ENCODE data around the gene PTPRCAP. TPM values are rescaled to one million over a fixed set of nuclear protein-coding genes. Genes with fewer than 3 reads are reported as not detected.
A peak's percentile ranks its signal among the peaks of the same experiment; 100 is the strongest.

Gene PTPRCAP
- total and polyA plus RNA-seq, 9 of the 15 experiments (the other 6 are each of a cell fraction or from before 2014, with no cell fraction given): 0.22 to 2.0 (median 1.1) TPM; not detected in 4

DNA sequence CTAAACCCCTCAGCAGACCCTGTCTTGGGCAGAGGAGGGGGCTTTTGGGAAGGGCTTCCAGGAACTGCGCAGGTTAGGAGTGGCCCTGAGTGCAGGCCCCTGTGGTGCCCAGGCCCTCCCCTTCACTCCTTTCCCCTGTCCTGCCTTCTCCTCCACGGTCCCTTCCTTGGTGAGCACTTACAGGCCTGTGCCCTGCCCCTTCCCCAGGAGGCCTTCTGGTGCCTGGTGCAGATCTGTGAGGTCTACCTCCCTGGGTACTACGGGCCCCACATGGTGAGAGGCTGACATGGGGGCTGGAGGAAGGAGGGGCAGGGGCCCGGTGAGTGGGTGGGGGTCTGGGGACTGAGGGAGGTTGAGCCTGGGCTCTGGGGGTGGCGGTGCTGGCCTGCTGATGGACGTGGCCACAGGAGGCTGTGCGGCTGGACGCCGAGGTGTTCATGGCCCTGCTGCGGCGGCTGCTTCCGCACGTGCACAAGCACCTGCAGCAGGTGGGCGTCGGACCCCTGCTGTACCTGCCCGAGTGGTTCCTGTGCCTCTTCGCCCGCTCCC lies 31.0 kb downstream of the PTPRCAP start:
- Histone ChIP-seq H4K20me1 (replicated peaks; ENCODE audit: control insufficient read depth, insufficient read depth, low read length) (no peaks in the 10 kb centered on the region), H3K27me3 (ENCODE audit: control insufficient read depth in 2 of 2, insufficient read depth in 2 of 2, low read length in 2 of 2) (no peaks in the 10 kb centered on the region), H3K4me1 (replicated peaks in 1 of 2; ENCODE audit: control insufficient read depth in 2 of 2, insufficient read depth in 2 of 2, low read length in 2 of 2) (peaks cover 17 to 76% of the 10 kb centered on the region in 2 experiments), H3K9me3 (replicated peaks; ENCODE audit: control insufficient read depth, insufficient read depth, low read depth, low read length) (no peaks in the 10 kb centered on the region), H2AFZ (ENCODE audit: low read depth, low read length) (no peak overlapping the region), H3K36me3 (ENCODE audit: control insufficient read depth, insufficient read depth, low read length) (no peaks in the 10 kb centered on the region), H3K79me2 (ENCODE audit: control insufficient read depth, insufficient read depth, low read length) (0 out of 3 replicates have a peak, but pooled peaks cover under 1% of the 10 kb centered on the region), H3K9me1 (ENCODE audit: control insufficient read depth, insufficient read depth, low read length) (no peaks in the 10 kb centered on the region), H3K9ac (ENCODE audit: insufficient read depth in 1 of 2, low read depth in 2 of 2, low read length in 2 of 2) (peak overlapping the region in 1 of 2 experiments; percentile 79; a peak in 2 of 4 replicates), H3K4me3 (no peak overlapping the region), H3K4me2 (ENCODE audit: insufficient read depth, low read length) (no peak overlapping the region), H3K27ac (ENCODE audit: extremely low read depth, low read depth, low read length) (no peak overlapping the region)
- in situ Hi-C loops (cut with MboI): no loop called here
- intact Hi-C loops (cut with micrococcal nuclease): no loop called here
- DNase-seq (ENCODE audit: extremely low read depth in 1 of 4, low spot score in 3 of 4) (no peak), ATAC-seq (no peak), FAIRE-seq (no peak)
- 66% methylated on average over 11 of the region's 18 CpGs for WGBS (ENCODE audit: insufficient coverage, low coverage, missing lambda C conversion rate)
- no TSS peak for BruUV-seq (replicated peaks)
- POLR2A ChIA-PET: interaction anchor here (0.6 to 1.2 kb wide), 4 partner anchors 10 to 141 kb away, joined by 3 to 7 read pairs (median 4); no protein-coding TSS in a partner anchor
- CTCF ChIA-PET (ENCODE audit: low intra/inter-chr PET ratio): no interaction called here
- TF ChIP-seq, protein P1, sequence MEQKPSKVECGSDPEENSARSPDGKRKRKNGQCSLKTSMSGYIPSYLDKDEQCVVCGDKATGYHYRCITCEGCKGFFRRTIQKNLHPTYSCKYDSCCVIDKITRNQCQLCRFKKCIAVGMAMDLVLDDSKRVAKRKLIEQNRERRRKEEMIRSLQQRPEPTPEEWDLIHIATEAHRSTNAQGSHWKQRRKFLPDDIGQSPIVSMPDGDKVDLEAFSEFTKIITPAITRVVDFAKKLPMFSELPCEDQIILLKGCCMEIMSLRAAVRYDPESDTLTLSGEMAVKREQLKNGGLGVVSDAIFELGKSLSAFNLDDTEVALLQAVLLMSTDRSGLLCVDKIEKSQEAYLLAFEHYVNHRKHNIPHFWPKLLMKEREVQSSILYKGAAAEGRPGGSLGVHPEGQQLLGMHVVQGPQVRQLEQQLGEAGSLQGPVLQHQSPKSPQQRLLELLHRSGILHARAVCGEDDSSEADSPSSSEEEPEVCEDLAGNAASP (IDR thresholded peaks at IDR 0.05): no peak
- no peak for TF ChIP-seq ESRRB (CRISPR knock-in tag; IDR thresholded peaks at IDR 0.05; ENCODE audit: borderline replicate concordance)
- no peak for TF ChIP-seq GATAD2B (IDR thresholded peaks at IDR 0.05; ENCODE audit: borderline replicate concordance)
- no peak for TF ChIP-seq SIN3A (IDR thresholded peaks at IDR 0.05; ENCODE audit: borderline replicate concordance in 2 of 2, control insufficient read depth in 1 of 2, low read depth in 2 of 2, low read length in 2 of 2)
- TF ChIP-seq HDAC2 (IDR thresholded peaks at IDR 0.05): no peak
- no peak for TF ChIP-seq ZZZ3 (IDR thresholded peaks at IDR 0.05)
- TF ChIP-seq MCM2 (IDR thresholded peaks at IDR 0.05; ENCODE audit: low read depth): no peak
- no peak for TF ChIP-seq FOXK1 (CRISPR knock-in tag; IDR thresholded peaks at IDR 0.05; ENCODE audit: borderline replicate concordance)
- TF ChIP-seq FOXA1 (IDR thresholded peaks at IDR 0.05; ENCODE audit: borderline replicate concordance): no peak
- TF ChIP-seq ARID1B (IDR thresholded peaks at IDR 0.05): no peak
- TF ChIP-seq, protein P2, sequence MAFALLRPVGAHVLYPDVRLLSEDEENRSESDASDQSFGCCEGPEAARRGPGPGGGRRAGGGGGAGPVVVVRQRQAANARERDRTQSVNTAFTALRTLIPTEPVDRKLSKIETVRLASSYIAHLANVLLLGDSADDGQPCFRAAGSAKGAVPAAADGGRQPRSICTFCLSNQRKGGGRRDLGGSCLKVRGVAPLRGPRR (CRISPR knock-in tag; IDR thresholded peaks at IDR 0.05): no peak
- TF ChIP-seq, protein P3, sequence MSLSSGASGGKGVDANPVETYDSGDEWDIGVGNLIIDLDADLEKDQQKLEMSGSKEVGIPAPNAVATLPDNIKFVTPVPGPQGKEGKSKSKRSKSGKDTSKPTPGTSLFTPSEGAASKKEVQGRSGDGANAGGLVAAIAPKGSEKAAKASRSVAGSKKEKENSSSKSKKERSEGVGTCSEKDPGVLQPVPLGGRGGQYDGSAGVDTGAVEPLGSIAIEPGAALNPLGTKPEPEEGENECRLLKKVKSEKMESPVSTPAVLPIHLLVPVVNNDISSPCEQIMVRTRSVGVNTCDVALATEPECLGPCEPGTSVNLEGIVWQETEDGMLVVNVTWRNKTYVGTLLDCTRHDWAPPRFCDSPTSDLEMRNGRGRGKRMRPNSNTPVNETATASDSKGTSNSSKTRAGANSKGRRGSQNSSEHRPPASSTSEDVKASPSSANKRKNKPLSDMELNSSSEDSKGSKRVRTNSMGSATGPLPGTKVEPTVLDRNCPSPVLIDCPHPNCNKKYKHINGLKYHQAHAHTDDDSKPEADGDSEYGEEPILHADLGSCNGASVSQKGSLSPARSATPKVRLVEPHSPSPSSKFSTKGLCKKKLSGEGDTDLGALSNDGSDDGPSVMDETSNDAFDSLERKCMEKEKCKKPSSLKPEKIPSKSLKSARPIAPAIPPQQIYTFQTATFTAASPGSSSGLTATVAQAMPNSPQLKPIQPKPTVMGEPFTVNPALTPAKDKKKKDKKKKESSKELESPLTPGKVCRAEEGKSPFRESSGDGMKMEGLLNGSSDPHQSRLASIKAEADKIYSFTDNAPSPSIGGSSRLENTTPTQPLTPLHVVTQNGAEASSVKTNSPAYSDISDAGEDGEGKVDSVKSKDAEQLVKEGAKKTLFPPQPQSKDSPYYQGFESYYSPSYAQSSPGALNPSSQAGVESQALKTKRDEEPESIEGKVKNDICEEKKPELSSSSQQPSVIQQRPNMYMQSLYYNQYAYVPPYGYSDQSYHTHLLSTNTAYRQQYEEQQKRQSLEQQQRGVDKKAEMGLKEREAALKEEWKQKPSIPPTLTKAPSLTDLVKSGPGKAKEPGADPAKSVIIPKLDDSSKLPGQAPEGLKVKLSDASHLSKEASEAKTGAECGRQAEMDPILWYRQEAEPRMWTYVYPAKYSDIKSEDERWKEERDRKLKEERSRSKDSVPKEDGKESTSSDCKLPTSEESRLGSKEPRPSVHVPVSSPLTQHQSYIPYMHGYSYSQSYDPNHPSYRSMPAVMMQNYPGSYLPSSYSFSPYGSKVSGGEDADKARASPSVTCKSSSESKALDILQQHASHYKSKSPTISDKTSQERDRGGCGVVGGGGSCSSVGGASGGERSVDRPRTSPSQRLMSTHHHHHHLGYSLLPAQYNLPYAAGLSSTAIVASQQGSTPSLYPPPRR (CRISPR knock-in tag; IDR thresholded peaks at IDR 0.05; ENCODE audit: borderline replicate concordance): no peak
- TF ChIP-seq POLR2G (IDR thresholded peaks at IDR 0.05; ENCODE audit: low read depth, low read length): no peak
- TF ChIP-seq, protein P4, sequence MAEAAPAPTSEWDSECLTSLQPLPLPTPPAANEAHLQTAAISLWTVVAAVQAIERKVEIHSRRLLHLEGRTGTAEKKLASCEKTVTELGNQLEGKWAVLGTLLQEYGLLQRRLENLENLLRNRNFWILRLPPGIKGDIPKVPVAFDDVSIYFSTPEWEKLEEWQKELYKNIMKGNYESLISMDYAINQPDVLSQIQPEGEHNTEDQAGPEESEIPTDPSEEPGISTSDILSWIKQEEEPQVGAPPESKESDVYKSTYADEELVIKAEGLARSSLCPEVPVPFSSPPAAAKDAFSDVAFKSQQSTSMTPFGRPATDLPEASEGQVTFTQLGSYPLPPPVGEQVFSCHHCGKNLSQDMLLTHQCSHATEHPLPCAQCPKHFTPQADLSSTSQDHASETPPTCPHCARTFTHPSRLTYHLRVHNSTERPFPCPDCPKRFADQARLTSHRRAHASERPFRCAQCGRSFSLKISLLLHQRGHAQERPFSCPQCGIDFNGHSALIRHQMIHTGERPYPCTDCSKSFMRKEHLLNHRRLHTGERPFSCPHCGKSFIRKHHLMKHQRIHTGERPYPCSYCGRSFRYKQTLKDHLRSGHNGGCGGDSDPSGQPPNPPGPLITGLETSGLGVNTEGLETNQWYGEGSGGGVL (CRISPR knock-in tag; IDR thresholded peaks at IDR 0.05): no peak
